Measurements from ENCODE around the gene TPSAB1.

DNA sequence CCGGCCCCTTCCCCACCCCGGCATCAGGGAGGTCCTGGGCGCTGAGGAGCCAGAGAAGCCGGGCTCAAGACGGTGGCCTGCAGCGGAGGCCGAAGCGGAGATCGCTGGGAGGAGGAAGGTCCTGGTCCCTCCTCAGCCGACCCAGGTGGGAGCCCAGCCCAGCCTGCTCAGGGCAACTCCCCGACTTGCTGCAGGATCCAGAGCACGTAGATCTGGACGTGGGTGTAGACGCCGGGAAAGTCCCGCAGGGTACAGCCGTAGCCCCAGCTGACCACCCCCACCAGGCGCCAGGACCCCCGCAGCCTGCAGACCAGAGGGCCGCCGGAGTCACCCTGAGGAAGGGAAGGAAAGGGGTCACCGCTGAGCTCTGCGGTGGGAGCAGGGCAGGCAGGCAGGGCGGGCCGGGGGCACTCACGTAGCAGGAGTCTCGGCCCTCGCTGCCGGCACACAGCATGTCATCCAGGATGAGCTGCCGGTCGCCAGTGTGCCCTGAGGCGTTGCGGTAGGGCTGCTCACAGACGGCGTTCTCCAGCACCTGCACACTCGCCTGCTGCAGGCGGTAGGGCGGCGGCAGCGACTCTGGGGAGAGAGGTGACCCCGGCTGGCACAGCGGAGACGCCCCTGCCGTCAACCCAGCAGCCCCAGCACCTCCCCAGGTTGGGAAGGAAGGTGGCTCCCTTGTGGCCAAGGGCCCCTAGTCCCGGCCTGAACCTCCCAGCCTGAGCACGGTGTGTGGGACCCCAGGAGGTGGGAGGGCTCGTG lies 20.8 kb downstream of the TPSAB1 start:
- TF ChIP-seq POLR2AphosphoS5 (IDR thresholded peaks at IDR 0.05; ENCODE audit: low read depth, low read length) (no peak), TAF1 (IDR thresholded peaks at IDR 0.05; ENCODE audit: borderline replicate concordance, insufficient read depth, low read length) (no peak)

Data from PFSK-1 (cell line).